ENCODE results near the gene TSPEAR. TPM values are rescaled to one million over a fixed set of nuclear protein-coding genes. Genes with fewer than 3 reads are reported as not detected.

The TSPEAR gene
- total and polyA plus RNA-seq, 2 donors (not counting 1 experiment from before 2014, with no cell fraction given), result not detected

GRCh38 chr21:44460441-44460755, 251.0 kb downstream of the TSPEAR start:
- intact Hi-C loops (cut with micrococcal nuclease), result no loop called here
- no peaks in the 10 kb centered on the region for H3K27me3 ChIP-seq (replicated peaks in 1 of 4; ENCODE audit: control extremely low read depth in 1 of 4, control insufficient read depth in 3 of 4, insufficient read depth in 4 of 4, low read length in 3 of 4)
- peaks cover 6 to 8% of the 10 kb centered on the region in 2 donors for H3K4me1 ChIP-seq (ENCODE audit: control insufficient read depth in 2 of 2, insufficient read depth in 2 of 2, low read length in 2 of 2)
- ChIA-PET CTCF (no interaction called here), POLR2A (no interaction called here)
- H3K36me3 ChIP-seq (replicated peaks in 1 of 2; ENCODE audit: control extremely low read depth in 1 of 2, control insufficient read depth in 1 of 2, extremely low read depth in 1 of 2, insufficient read depth in 2 of 2, low read length in 1 of 2), result no peaks in the 10 kb centered on the region
- no peak overlapping the region for H3K4me3 Mint-ChIP-seq
- H3K9me3 Mint-ChIP-seq (ENCODE audit: insufficient read depth), result no peaks in the 10 kb centered on the region
- H4K20me1 ChIP-seq (ENCODE audit: control insufficient read depth, insufficient read depth, low read length, poor library complexity, severe bottlenecking), result no peaks in the 10 kb centered on the region
- no peak overlapping the region for H3K27ac Mint-ChIP-seq
- no peak for TF ChIP-seq EZH2 (IDR thresholded peaks at IDR 0.05; ENCODE audit: borderline replicate concordance, insufficient read depth, low read depth, low read length, poor library complexity, severe bottlenecking)
- no peak for TF ChIP-seq CTCF (IDR thresholded peaks at IDR 0.05)
- no peak for DNase-seq
- no peaks in the 10 kb centered on the region for H3K9me3 ChIP-seq (ENCODE audit: control extremely low read depth in 1 of 3, control insufficient read depth in 2 of 3, insufficient read depth in 1 of 3, low read length in 2 of 3)
- no peak overlapping the region for H2AFZ ChIP-seq (ENCODE audit: insufficient read depth, low read depth, low read length, poor library complexity, severe bottlenecking)
- peaks cover 2% of the 10 kb centered on the region for H3K4me1 Mint-ChIP-seq
- no peak for ATAC-seq (ENCODE audit: low read depth)
- H3K9ac ChIP-seq (ENCODE audit: low read length), result no peak overlapping the region
- H3K4me2 ChIP-seq (replicated peaks; ENCODE audit: low read depth, low read length, poor library complexity, severe bottlenecking), result no peak overlapping the region
- H3K27ac ChIP-seq (ENCODE audit: low read length in 2 of 2), result no peak overlapping the region
- H3K79me2 ChIP-seq (ENCODE audit: control insufficient read depth, insufficient read depth, low read length), result no peaks in the 10 kb centered on the region
- H3K4me3 ChIP-seq (ENCODE audit: control extremely low read depth in 1 of 5, extremely low read depth in 1 of 5, insufficient read depth in 1 of 5, low read depth in 2 of 5, low read length in 4 of 5), result no peak overlapping the region
- 80% methylated on average over 1 of the region's 8 CpGs for WGBS (ENCODE audit: insufficient coverage)
- no peaks in the 10 kb centered on the region for H3K27me3 Mint-ChIP-seq

- Histone ChIP-seq H3K9ac (ENCODE audit: low read length) (no peak overlapping the region), H3K4me3 (ENCODE audit: control extremely low read depth in 1 of 5, extremely low read depth in 1 of 5, insufficient read depth in 1 of 5, low read depth in 2 of 5, low read length in 4 of 5) (no peak overlapping the region), H4K20me1 (ENCODE audit: control insufficient read depth, insufficient read depth, low read length, poor library complexity, severe bottlenecking) (no peaks in the 10 kb centered on the region), H3K36me3 (replicated peaks in 1 of 2; ENCODE audit: control extremely low read depth in 1 of 2, control insufficient read depth in 1 of 2, extremely low read depth in 1 of 2, insufficient read depth in 2 of 2, low read length in 1 of 2) (no peaks in the 10 kb centered on the region), H3K4me1 (ENCODE audit: control insufficient read depth in 2 of 2, insufficient read depth in 2 of 2, low read length in 2 of 2) (peaks cover 7 to 11% of the 10 kb centered on the region in 2 donors), H3K27ac (ENCODE audit: low read length in 2 of 2) (no peak overlapping the region), H3K79me2 (ENCODE audit: control insufficient read depth, insufficient read depth, low read length) (no peaks in the 10 kb centered on the region), H3K27me3 (replicated peaks in 1 of 4; ENCODE audit: control extremely low read depth in 1 of 4, control insufficient read depth in 3 of 4, insufficient read depth in 4 of 4, low read length in 3 of 4) (no peaks in the 10 kb centered on the region), H2AFZ (ENCODE audit: insufficient read depth, low read depth, low read length, poor library complexity, severe bottlenecking) (no peak overlapping the region), H3K9me3 (ENCODE audit: control extremely low read depth in 1 of 3, control insufficient read depth in 2 of 3, insufficient read depth in 1 of 3, low read length in 2 of 3) (peaks cover 0 to 2% (median 0%) of the 10 kb centered on the region in 3 donors), H3K4me2 (replicated peaks; ENCODE audit: low read depth, low read length, poor library complexity, severe bottlenecking) (no peak overlapping the region)
- POLR2A ChIA-PET, result no interaction called here
- no peak for TF ChIP-seq EZH2 (IDR thresholded peaks at IDR 0.05; ENCODE audit: borderline replicate concordance, insufficient read depth, low read depth, low read length, poor library complexity, severe bottlenecking)
- no peak for TF ChIP-seq CTCF (IDR thresholded peaks at IDR 0.05)
- CTCF ChIA-PET, result no interaction called here
- Mint-ChIP-seq H3K4me3 (no peak overlapping the region), H3K27ac (no peak overlapping the region), H3K4me1 (peaks cover 2% of the 10 kb centered on the region), H3K9me3 (ENCODE audit: insufficient read depth) (no peaks in the 10 kb centered on the region), H3K27me3 (no peaks in the 10 kb centered on the region)
- WGBS (ENCODE audit: insufficient coverage), result 79% methylated on average over 12 of the region's 14 CpGs
- intact Hi-C loops (cut with micrococcal nuclease), result no loop called here
- no peak for ATAC-seq (ENCODE audit: low read depth)
- DNase-seq, result no peak
Observed at GRCh38 chr21:44459712-44460440, 251.5 kb downstream of the TSPEAR start.

All from B cell (primary cell).